Measurements from ENCODE around the gene BPIFB6. TPM values are rescaled to one million over a fixed set of nuclear protein-coding genes. Genes with fewer than 3 reads are reported as not detected.

Gene BPIFB6
- total RNA-seq, 1 experiment from 2014 or later, result not detected

GRCh38 chr20:33069673-33070072 lies 38.2 kb downstream of the BPIFB6 start:
- Histone ChIP-seq H4K20me1 (ENCODE audit: low read length) (no peaks in the 10 kb centered on the region), H3K27ac (ENCODE audit: low read length) (no peak overlapping the region), H3K4me3 (ENCODE audit: low read length) (no peak overlapping the region), H3K36me3 (ENCODE audit: low read depth, low read length) (no peaks in the 10 kb centered on the region), H2AFZ (ENCODE audit: low read length) (no peak overlapping the region), H3F3A (ENCODE audit: low read length, unreplicated experiment) (no peaks in the 10 kb centered on the region), H3K9me2 (replicated peaks; ENCODE audit: low read length) (no peaks in the 10 kb centered on the region), H3K27me3 (ENCODE audit: low read length) (peaks cover 52% of the 10 kb centered on the region), H3K9me3 (ENCODE audit: low read length) (no peaks in the 10 kb centered on the region), H3K79me2 (ENCODE audit: low read length) (no peaks in the 10 kb centered on the region), H3K9ac (ENCODE audit: low read length) (no peak overlapping the region), H3K4me2 (ENCODE audit: low read length) (no peak overlapping the region), H3K4me1 (ENCODE audit: insufficient read depth, low read length) (no peaks in the 10 kb centered on the region)
- POLR2A ChIA-PET (ENCODE audit: unreplicated experiment), result no interaction called here
- no TSS peak for BruUV-seq (replicated peaks)
- DNase-seq (no peak), ATAC-seq (no peak)
- CTCF ChIA-PET, result no interaction called here
- no peak for TF ChIP-seq CTCF (conservative IDR thresholded peaks at IDR 0.05; ENCODE audit: low read depth, low read length)
- no peak for TF ChIP-seq EZH2 (IDR thresholded peaks at IDR 0.05; ENCODE audit: low read length, unreplicated experiment)
- TF ChIP-seq EZH2phosphoT487 (IDR thresholded peaks at IDR 0.05; ENCODE audit: borderline replicate concordance, low read length), result no peak
- intact Hi-C loops (cut with micrococcal nuclease), result no loop called here

GRCh38 chr20:33070111-33071053 lies 38.9 kb downstream of the BPIFB6 start:
- Histone ChIP-seq H2AFZ (ENCODE audit: low read length) (no peak overlapping the region), H3F3A (ENCODE audit: low read length, unreplicated experiment) (no peaks in the 10 kb centered on the region), H3K36me3 (ENCODE audit: low read depth, low read length) (no peaks in the 10 kb centered on the region), H3K9ac (ENCODE audit: low read length) (no peak overlapping the region), H3K27me3 (ENCODE audit: low read length) (peaks cover 47% of the 10 kb centered on the region), H3K4me3 (ENCODE audit: low read length) (no peak overlapping the region), H3K4me2 (ENCODE audit: low read length) (no peak overlapping the region), H3K79me2 (ENCODE audit: low read length) (no peaks in the 10 kb centered on the region), H3K4me1 (ENCODE audit: insufficient read depth, low read length) (no peaks in the 10 kb centered on the region), H3K9me3 (ENCODE audit: low read length) (no peaks in the 10 kb centered on the region), H3K27ac (ENCODE audit: low read length) (no peak overlapping the region), H4K20me1 (ENCODE audit: low read length) (no peaks in the 10 kb centered on the region), H3K9me2 (replicated peaks; ENCODE audit: low read length) (no peaks in the 10 kb centered on the region)
- TF ChIP-seq EZH2 (IDR thresholded peaks at IDR 0.05; ENCODE audit: low read length, unreplicated experiment) (no peak), CTCF (conservative IDR thresholded peaks at IDR 0.05; ENCODE audit: low read depth, low read length) (no peak), EZH2phosphoT487 (IDR thresholded peaks at IDR 0.05; ENCODE audit: borderline replicate concordance, low read length) (no peak)
- ATAC-seq (no peak), DNase-seq (no peak)
- POLR2A ChIA-PET (ENCODE audit: unreplicated experiment), result no interaction called here
- no TSS peak for BruUV-seq (replicated peaks)
- intact Hi-C loops (cut with micrococcal nuclease), result no loop called here
- CTCF ChIA-PET, result no interaction called here

GRCh38 chr20:33071198-33071597 lies 39.8 kb downstream of the BPIFB6 start:
- TF ChIP-seq EZH2phosphoT487 (IDR thresholded peaks at IDR 0.05; ENCODE audit: borderline replicate concordance, low read length) (no peak), CTCF (conservative IDR thresholded peaks at IDR 0.05; ENCODE audit: low read depth, low read length) (no peak), EZH2 (IDR thresholded peaks at IDR 0.05; ENCODE audit: low read length, unreplicated experiment) (no peak)
- no peaks in the 10 kb centered on the region for H3K36me3 ChIP-seq (ENCODE audit: low read depth, low read length)
- H4K20me1 ChIP-seq (ENCODE audit: low read length), result no peaks in the 10 kb centered on the region
- DNase-seq, result no peak
- H3K27me3 ChIP-seq (ENCODE audit: low read length), result peaks cover 46% of the 10 kb centered on the region
- H3K4me1 ChIP-seq (ENCODE audit: insufficient read depth, low read length), result no peaks in the 10 kb centered on the region
- no peaks in the 10 kb centered on the region for H3K9me2 ChIP-seq (replicated peaks; ENCODE audit: low read length)
- H3K4me2 ChIP-seq (ENCODE audit: low read length), result no peak overlapping the region
- H3K27ac ChIP-seq (ENCODE audit: low read length), result no peak overlapping the region
- CTCF ChIA-PET, result no interaction called here
- no peak overlapping the region for H3K4me3 ChIP-seq (ENCODE audit: low read length)
- ATAC-seq, result no peak
- no peaks in the 10 kb centered on the region for H3K9me3 ChIP-seq (ENCODE audit: low read length)
- intact Hi-C loops (cut with micrococcal nuclease), result no loop called here
- no peak overlapping the region for H2AFZ ChIP-seq (ENCODE audit: low read length)
- no peak overlapping the region for H3K9ac ChIP-seq (ENCODE audit: low read length)
- no TSS peak for BruUV-seq (replicated peaks)
- POLR2A ChIA-PET (ENCODE audit: unreplicated experiment), result no interaction called here
- no peaks in the 10 kb centered on the region for H3K79me2 ChIP-seq (ENCODE audit: low read length)
- H3F3A ChIP-seq (ENCODE audit: low read length, unreplicated experiment), result no peaks in the 10 kb centered on the region

All from PC-3 (cell line).